BLaER1 (cell line): ENCODE data around the gene TMC1.

Experiments
- H3K27ac ChIP-seq: shearing (Covaris generic); formaldehyde crosslinking; 2 replicates; pipeline ENCODE4 v1.8.1; 2022
- H3K27me3 ChIP-seq: shearing (Covaris generic); formaldehyde crosslinking; 2 replicates; pipeline ENCODE4 v1.8.1; 2022
- H3K36me3 ChIP-seq: shearing (Covaris generic); formaldehyde crosslinking; 2 replicates; pipeline ENCODE4 v1.8.1; 2022
- H3K4me1 ChIP-seq: shearing (Covaris generic); formaldehyde crosslinking; 2 replicates; pipeline ENCODE4 v1.8.1; 2022
- H3K4me2 ChIP-seq: shearing (Covaris generic); formaldehyde crosslinking; 2 replicates; pipeline ENCODE4 v1.8.1; 2022
- H3K4me3 ChIP-seq: shearing (Covaris generic); formaldehyde crosslinking; 2 replicates; pipeline ENCODE4 v1.8.1; 2022
- H3K9ac ChIP-seq: shearing (Covaris generic); formaldehyde crosslinking; 2 replicates; pipeline ENCODE4 v1.8.1; 2022
- H3K9me3 ChIP-seq: shearing (Covaris generic); formaldehyde crosslinking; 2 replicates; pipeline ENCODE4 v1.8.1; 2022
- H4K20me1 ChIP-seq: shearing (Covaris generic); formaldehyde crosslinking; 2 replicates; pipeline ENCODE4 v1.8.1; 2022
- Cebpa-rat ChIP-seq: shearing (Covaris generic); IDR thresholded peaks from 2 replicates; pipeline ENCODE4 v1.8.1; 2022

Gene TMC1

GRCh38 chr9:72524820-72525540 lies 3.6 kb downstream of the TMC1 start:
- no peaks in the 10 kb centered on the region for H3K9me3 ChIP-seq
- peaks cover 18% of the 10 kb centered on the region for H3K4me1 ChIP-seq
- H3K4me2 ChIP-seq = no peak overlapping the region
- H4K20me1 ChIP-seq = no peaks in the 10 kb centered on the region
- no peak overlapping the region for H3K9ac ChIP-seq
- no peak overlapping the region for H3K27ac ChIP-seq
- no peaks in the 10 kb centered on the region for H3K27me3 ChIP-seq
- TF ChIP-seq Cebpa-rat = no peak
- no peak overlapping the region for H3K4me3 ChIP-seq
- H3K36me3 ChIP-seq = no peaks in the 10 kb centered on the region

GRCh38 chr9:72526901-72527800 lies 5.7 kb downstream of the TMC1 start:
- H3K4me3 ChIP-seq = peak overlapping the region; percentile 53
- peak overlapping the region; percentile 57 for H3K9ac ChIP-seq
- no peaks in the 10 kb centered on the region for H4K20me1 ChIP-seq
- no peaks in the 10 kb centered on the region for H3K27me3 ChIP-seq
- H3K9me3 ChIP-seq = peaks cover 10% of the 10 kb centered on the region
- peak overlapping the region; percentile 20 for H3K27ac ChIP-seq
- TF ChIP-seq Cebpa-rat = no peak
- H3K4me1 ChIP-seq = peaks cover 18% of the 10 kb centered on the region
- no peaks in the 10 kb centered on the region for H3K36me3 ChIP-seq
- peak overlapping the region; percentile 87 for H3K4me2 ChIP-seq

GRCh38 chr9:72527801-72528195 lies 6.4 kb downstream of the TMC1 start:
- Histone ChIP-seq H3K4me2 (peak overlapping the region; percentile 87), H3K36me3 (no peaks in the 10 kb centered on the region), H3K4me1 (peaks cover 18% of the 10 kb centered on the region), H3K4me3 (peak overlapping the region; percentile 53), H3K27me3 (no peaks in the 10 kb centered on the region), H4K20me1 (no peaks in the 10 kb centered on the region), H3K27ac (peak overlapping the region; percentile 20), H3K9me3 (peaks cover 10% of the 10 kb centered on the region), H3K9ac (peak overlapping the region; percentile 57)
- no peak for TF ChIP-seq Cebpa-rat

- H3K27me3 ChIP-seq = no peaks in the 10 kb centered on the region
- no peak overlapping the region for H3K9ac ChIP-seq
- no peak overlapping the region for H3K27ac ChIP-seq
- no peaks in the 10 kb centered on the region for H4K20me1 ChIP-seq
- H3K36me3 ChIP-seq = no peaks in the 10 kb centered on the region
- peaks cover 18% of the 10 kb centered on the region for H3K4me1 ChIP-seq
- H3K9me3 ChIP-seq = peaks cover 10% of the 10 kb centered on the region
- TF ChIP-seq Cebpa-rat = no peak
- no peak overlapping the region for H3K4me2 ChIP-seq
- H3K4me3 ChIP-seq = no peak overlapping the region
Observed at GRCh38 chr9:72529531-72529930, 8.1 kb downstream of the TMC1 start.

- H3K9me3 ChIP-seq = peaks cover 24% of the 10 kb centered on the region
- no peak for TF ChIP-seq Cebpa-rat
- no peaks in the 10 kb centered on the region for H3K27me3 ChIP-seq
- no peak overlapping the region for H3K4me3 ChIP-seq
- no peaks in the 10 kb centered on the region for H3K36me3 ChIP-seq
- no peak overlapping the region for H3K27ac ChIP-seq
- no peak overlapping the region for H3K4me2 ChIP-seq
- H3K9ac ChIP-seq = no peak overlapping the region
- no peaks in the 10 kb centered on the region for H4K20me1 ChIP-seq
- peaks cover under 1% of the 10 kb centered on the region; the same call in 1 of the 2 replicates for H3K4me1 ChIP-seq
Observed at GRCh38 chr9:72533322-72533721, 11.9 kb downstream of the TMC1 start.

GRCh38 chr9:72534931-72535330 lies 13.5 kb downstream of the TMC1 start:
- TF ChIP-seq Cebpa-rat = no peak
- no peaks in the 10 kb centered on the region for H3K4me1 ChIP-seq
- no peaks in the 10 kb centered on the region for H4K20me1 ChIP-seq
- H3K4me3 ChIP-seq = no peak overlapping the region
- H3K4me2 ChIP-seq = no peak overlapping the region
- no peak overlapping the region for H3K9ac ChIP-seq
- H3K36me3 ChIP-seq = no peaks in the 10 kb centered on the region
- H3K27ac ChIP-seq = no peak overlapping the region
- peaks cover 24% of the 10 kb centered on the region for H3K9me3 ChIP-seq
- H3K27me3 ChIP-seq = no peaks in the 10 kb centered on the region

GRCh38 chr9:72537011-72537545 lies 15.7 kb downstream of the TMC1 start:
- Histone ChIP-seq H3K27ac (no peak overlapping the region), H3K9ac (no peak overlapping the region), H3K4me2 (no peak overlapping the region), H4K20me1 (no peaks in the 10 kb centered on the region), H3K4me3 (no peak overlapping the region), H3K9me3 (peaks cover 14% of the 10 kb centered on the region), H3K36me3 (no peaks in the 10 kb centered on the region), H3K4me1 (no peaks in the 10 kb centered on the region), H3K27me3 (no peaks in the 10 kb centered on the region)
- TF ChIP-seq Cebpa-rat = no peak

GRCh38 chr9:72537671-72538070 lies 16.3 kb downstream of the TMC1 start:
- TF ChIP-seq Cebpa-rat = no peak

GRCh38 chr9:72538921-72539702 lies 17.7 kb downstream of the TMC1 start:
- Histone ChIP-seq H3K9ac (no peak overlapping the region), H4K20me1 (no peaks in the 10 kb centered on the region), H3K9me3 (peaks cover 14% of the 10 kb centered on the region), H3K27ac (no peak overlapping the region), H3K36me3 (no peaks in the 10 kb centered on the region), H3K4me2 (no peak overlapping the region), H3K4me1 (no peaks in the 10 kb centered on the region), H3K4me3 (no peak overlapping the region), H3K27me3 (no peaks in the 10 kb centered on the region)
- no peak for TF ChIP-seq Cebpa-rat

More at GRCh38 chr9:72537671-72538070, 16.3 kb downstream of the TMC1 start:
- Histone ChIP-seq H4K20me1 (no peaks in the 10 kb centered on the region), H3K9me3 (peaks cover 14% of the 10 kb centered on the region), H3K4me3 (no peak overlapping the region), H3K9ac (no peak overlapping the region), H3K36me3 (no peaks in the 10 kb centered on the region), H3K27ac (no peak overlapping the region), H3K4me2 (no peak overlapping the region), H3K4me1 (no peaks in the 10 kb centered on the region), H3K27me3 (no peaks in the 10 kb centered on the region)
